Liver (tissue), 9 donors: Measurements from ENCODE around the gene BPIFB3. TPM values are rescaled to one million over a fixed set of nuclear protein-coding genes. Genes with fewer than 3 reads are reported as not detected.

Source experiments
- DNase-seq: peaks from one replicate; pipeline ENCODE4 v3.0.0-alpha.2; 2017; ENCODE audit warnings: low spot score
- H3K27ac ChIP-seq, 2 donors: one replicate each; pipeline ENCODE4 v1.7.0; 2013; ENCODE audit warnings: inconsistent platforms in 2 of 2, low read length in 2 of 2, control low read depth in 1 of 2, low read depth in 1 of 2, mild to moderate bottlenecking in 1 of 2
- H3K27me3 ChIP-seq, 4 donors: one replicate each; pipeline versions ENCODE4 v1.6.1 to v1.7.0; 2013; ENCODE audit warnings: low read length in 3 of 4, inconsistent platforms in 1 of 4, mild to moderate bottlenecking in 1 of 4, moderate library complexity in 1 of 4; ENCODE audit not compliant: control insufficient read depth in 4 of 4, insufficient read depth in 4 of 4
- H3K36me3 ChIP-seq, 4 donors: one replicate each; pipeline versions ENCODE4 v1.6.1 to v1.7.0; 2013; ENCODE audit warnings: low read length in 3 of 4, mild to moderate bottlenecking in 3 of 4, low read depth in 1 of 4, moderate library complexity in 1 of 4; ENCODE audit not compliant: control insufficient read depth in 4 of 4, insufficient read depth in 3 of 4
- H3K4me1 ChIP-seq, 4 donors: one replicate each; pipeline versions ENCODE4 v1.6.1 to v1.7.0; 2013; ENCODE audit warnings: low read length in 3 of 4, mild to moderate bottlenecking in 3 of 4, moderate library complexity in 1 of 4; ENCODE audit not compliant: control insufficient read depth in 4 of 4, insufficient read depth in 4 of 4
- H3K4me3 ChIP-seq, 3 donors: one replicate each; pipeline versions ENCODE4 v1.6.1 to v1.7.0; 2013; ENCODE audit warnings: low read length in 3 of 3, control low read depth in 1 of 3, low read depth in 1 of 3, mild to moderate bottlenecking in 1 of 3
- H3K9ac ChIP-seq, 2 donors: one replicate each; pipeline ENCODE4 v1.7.0; 2013; ENCODE audit warnings: low read length in 2 of 2, mild to moderate bottlenecking in 2 of 2, moderate library complexity in 2 of 2, control low read depth in 1 of 2, low read depth in 1 of 2
- H3K9me3 ChIP-seq, 4 donors: one replicate each; pipeline versions ENCODE4 v1.6.1 to v1.7.0; 2013; ENCODE audit warnings: low read length in 3 of 4; ENCODE audit not compliant: control insufficient read depth in 4 of 4
- EGR1 ChIP-seq, 2 donors: IDR thresholded peaks; 2 replicates each; pipeline ENCODE4 v1.6.1; 2016 to 2018; ENCODE audit warnings: antibody characterized with exemption in 2 of 2, low read depth in 2 of 2
- FOXA1 ChIP-seq: IDR thresholded peaks from 2 replicates; pipeline ENCODE4 v1.6.1; 2016; ENCODE audit warnings: antibody characterized with exemption
- FOXA2 ChIP-seq: IDR thresholded peaks from 2 replicates; pipeline ENCODE4 v1.6.1; 2016; ENCODE audit warnings: antibody characterized with exemption
- GABPA ChIP-seq, 2 donors: IDR thresholded peaks in 1 of 2; conservative IDR thresholded peaks in 1 of 2; 2 replicates each; pipeline ENCODE4 v1.6.1; 2016; ENCODE audit warnings: antibody characterized with exemption in 2 of 2, mild to moderate bottlenecking in 1 of 2, moderate library complexity in 1 of 2
- HNF4G ChIP-seq: IDR thresholded peaks from 2 replicates; pipeline ENCODE4 v1.6.1; 2016; ENCODE audit warnings: antibody characterized with exemption
- JUND ChIP-seq, 2 donors: IDR thresholded peaks; 2 replicates each; pipeline ENCODE4 v1.6.1; 2016; ENCODE audit warnings: antibody characterized with exemption in 2 of 2
- NR2F2 ChIP-seq: IDR thresholded peaks from 2 replicates; pipeline ENCODE4 v1.6.1; 2016; ENCODE audit warnings: antibody characterized with exemption
- RAD21 ChIP-seq, 2 donors: IDR thresholded peaks; 2 replicates each; pipeline ENCODE4 v1.6.1; 2016; ENCODE audit warnings: antibody characterized with exemption in 2 of 2, mild to moderate bottlenecking in 2 of 2
- RXRA ChIP-seq, 2 donors: IDR thresholded peaks; 2 replicates each; pipeline ENCODE4 v1.6.1; 2017 to 2018; ENCODE audit warnings: antibody characterized with exemption in 2 of 2, mild to moderate bottlenecking in 1 of 2
- SP1 ChIP-seq: IDR thresholded peaks from 2 replicates; pipeline ENCODE4 v1.6.1; 2018; ENCODE audit warnings: antibody characterized with exemption, mild to moderate bottlenecking
- TAF1 ChIP-seq: conservative IDR thresholded peaks from 2 replicates; pipeline ENCODE4 v1.6.1; 2016; ENCODE audit warnings: antibody characterized with exemption, mild to moderate bottlenecking
- YY1 ChIP-seq: IDR thresholded peaks from 2 replicates; pipeline ENCODE4 v1.6.1; 2016; ENCODE audit warnings: antibody characterized with exemption, mild to moderate bottlenecking
- WGBS: extraction: QIAGEN DNeasy Blood & Tissue Kit; methylation state at CpG from one replicate; pipeline ENCODE4 v1.1.7; 2013; 5-methylcytosine and 5-hydroxymethylcytosine counted together
- polyA plus RNA-seq, 2 donors: library from polyadenylated mRNA; stranded (reverse) in 1 of 2; unstranded in 1 of 2; fragments of 200-250 nt in 1 of 2; fragments of >200 nt in 1 of 2; fragmentation: Nextera tagmentation in 1 of 2; extraction: Ambion mirVana in 1 of 2; gene quantifications; one replicate each; pipeline versions ENCODE4 v1.2.1 to v1.2.3, GENCODE V29; 2013 to 2015
- total RNA-seq, 2 donors: library from RNA; depleted of rRNA; stranded (reverse); fragments of >200 nt; gene quantifications; one replicate each; pipeline ENCODE4 v1.2.3, GENCODE V29; 2014
- TF ChIP-seq, protein P1 (sequence below): IDR thresholded peaks from 2 replicates; pipeline ENCODE4 v1.6.1; 2016; ENCODE audit warnings: antibody characterized with exemption
- TF ChIP-seq, protein P2 (sequence below): fragments of 150-350 bp; IDR thresholded peaks from 2 replicates; pipeline ENCODE4 v1.5.1; 2017; ENCODE audit warnings: improper control_type of control experiment, low read depth, low read length; ENCODE audit not compliant: missing input control
- TF ChIP-seq, protein P3 (sequence below): IDR thresholded peaks from 2 replicates; pipeline ENCODE4 v1.6.1; 2016; ENCODE audit warnings: antibody characterized with exemption, mild to moderate bottlenecking
- TF ChIP-seq, protein P4 (sequence below): IDR thresholded peaks from 2 replicates; pipeline ENCODE4 v1.6.1; 2016; ENCODE audit warnings: antibody characterized with exemption
- TF ChIP-seq, protein P5 (sequence below): IDR thresholded peaks from 2 replicates; pipeline ENCODE4 v1.6.1; 2016; ENCODE audit warnings: antibody characterized with exemption
- donor health status: healthy.
- donor health status: healthy.
- donor health status: healthy.
- donor health status: healthy.
- donor health status: healthy.

Gene BPIFB3
- total and polyA plus RNA-seq, 4 donors = not detected

DNA sequence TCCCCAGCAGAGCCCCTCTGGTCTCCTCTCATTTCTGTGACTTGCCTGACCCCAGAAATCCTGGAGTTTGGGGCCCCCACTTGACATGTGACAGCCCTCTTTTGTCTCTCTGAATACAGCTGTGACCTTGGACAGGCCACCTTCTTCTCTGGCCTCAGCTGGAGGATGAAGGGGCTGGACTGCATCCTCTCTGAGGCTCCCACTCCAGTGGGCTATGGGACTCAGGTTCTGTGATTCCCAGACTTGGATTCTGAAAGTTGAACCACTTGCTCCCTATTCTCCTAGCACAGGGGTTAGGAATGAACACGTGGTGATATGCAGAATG is 9.1 kb downstream of the BPIFB3 start:
- Histone ChIP-seq H3K9ac (no peak overlapping the region), H3K4me3 (no peak overlapping the region), H3K36me3 (no peaks in the 10 kb centered on the region), H3K9me3 (no peaks in the 10 kb centered on the region), H3K4me1 (no peaks in the 10 kb centered on the region), H3K27me3 (no peaks in the 10 kb centered on the region), H3K27ac (no peak overlapping the region)
- no peak for DNase-seq
- WGBS = 83% methylated on average over 1 of the region's 1 CpG
- TF ChIP-seq RAD21 (IDR thresholded peaks at IDR 0.05) = no peak
- no peak for TF ChIP-seq SP1
- TF ChIP-seq EGR1 (IDR thresholded peaks at IDR 0.05; ENCODE audit: low read depth in 2 of 2) = no peak
- TF ChIP-seq YY1 = no peak
- no peak for TF ChIP-seq NR2F2
- no peak for TF ChIP-seq FOXA1
- TF ChIP-seq FOXA2 = no peak
- TF ChIP-seq GABPA (IDR thresholded peaks at IDR 0.05 in 1 of 2, conservative IDR thresholded peaks at IDR 0.05 in 1 of 2) = no peak
- no peak for TF ChIP-seq JUND (IDR thresholded peaks at IDR 0.05)
- TF ChIP-seq, protein P1, sequence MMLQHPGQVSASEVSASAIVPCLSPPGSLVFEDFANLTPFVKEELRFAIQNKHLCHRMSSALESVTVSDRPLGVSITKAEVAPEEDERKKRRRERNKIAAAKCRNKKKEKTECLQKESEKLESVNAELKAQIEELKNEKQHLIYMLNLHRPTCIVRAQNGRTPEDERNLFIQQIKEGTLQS = no peak
- TF ChIP-seq, protein P2, sequence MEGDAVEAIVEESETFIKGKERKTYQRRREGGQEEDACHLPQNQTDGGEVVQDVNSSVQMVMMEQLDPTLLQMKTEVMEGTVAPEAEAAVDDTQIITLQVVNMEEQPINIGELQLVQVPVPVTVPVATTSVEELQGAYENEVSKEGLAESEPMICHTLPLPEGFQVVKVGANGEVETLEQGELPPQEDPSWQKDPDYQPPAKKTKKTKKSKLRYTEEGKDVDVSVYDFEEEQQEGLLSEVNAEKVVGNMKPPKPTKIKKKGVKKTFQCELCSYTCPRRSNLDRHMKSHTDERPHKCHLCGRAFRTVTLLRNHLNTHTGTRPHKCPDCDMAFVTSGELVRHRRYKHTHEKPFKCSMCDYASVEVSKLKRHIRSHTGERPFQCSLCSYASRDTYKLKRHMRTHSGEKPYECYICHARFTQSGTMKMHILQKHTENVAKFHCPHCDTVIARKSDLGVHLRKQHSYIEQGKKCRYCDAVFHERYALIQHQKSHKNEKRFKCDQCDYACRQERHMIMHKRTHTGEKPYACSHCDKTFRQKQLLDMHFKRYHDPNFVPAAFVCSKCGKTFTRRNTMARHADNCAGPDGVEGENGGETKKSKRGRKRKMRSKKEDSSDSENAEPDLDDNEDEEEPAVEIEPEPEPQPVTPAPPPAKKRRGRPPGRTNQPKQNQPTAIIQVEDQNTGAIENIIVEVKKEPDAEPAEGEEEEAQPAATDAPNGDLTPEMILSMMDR = no peak
- TF ChIP-seq, protein P3, sequence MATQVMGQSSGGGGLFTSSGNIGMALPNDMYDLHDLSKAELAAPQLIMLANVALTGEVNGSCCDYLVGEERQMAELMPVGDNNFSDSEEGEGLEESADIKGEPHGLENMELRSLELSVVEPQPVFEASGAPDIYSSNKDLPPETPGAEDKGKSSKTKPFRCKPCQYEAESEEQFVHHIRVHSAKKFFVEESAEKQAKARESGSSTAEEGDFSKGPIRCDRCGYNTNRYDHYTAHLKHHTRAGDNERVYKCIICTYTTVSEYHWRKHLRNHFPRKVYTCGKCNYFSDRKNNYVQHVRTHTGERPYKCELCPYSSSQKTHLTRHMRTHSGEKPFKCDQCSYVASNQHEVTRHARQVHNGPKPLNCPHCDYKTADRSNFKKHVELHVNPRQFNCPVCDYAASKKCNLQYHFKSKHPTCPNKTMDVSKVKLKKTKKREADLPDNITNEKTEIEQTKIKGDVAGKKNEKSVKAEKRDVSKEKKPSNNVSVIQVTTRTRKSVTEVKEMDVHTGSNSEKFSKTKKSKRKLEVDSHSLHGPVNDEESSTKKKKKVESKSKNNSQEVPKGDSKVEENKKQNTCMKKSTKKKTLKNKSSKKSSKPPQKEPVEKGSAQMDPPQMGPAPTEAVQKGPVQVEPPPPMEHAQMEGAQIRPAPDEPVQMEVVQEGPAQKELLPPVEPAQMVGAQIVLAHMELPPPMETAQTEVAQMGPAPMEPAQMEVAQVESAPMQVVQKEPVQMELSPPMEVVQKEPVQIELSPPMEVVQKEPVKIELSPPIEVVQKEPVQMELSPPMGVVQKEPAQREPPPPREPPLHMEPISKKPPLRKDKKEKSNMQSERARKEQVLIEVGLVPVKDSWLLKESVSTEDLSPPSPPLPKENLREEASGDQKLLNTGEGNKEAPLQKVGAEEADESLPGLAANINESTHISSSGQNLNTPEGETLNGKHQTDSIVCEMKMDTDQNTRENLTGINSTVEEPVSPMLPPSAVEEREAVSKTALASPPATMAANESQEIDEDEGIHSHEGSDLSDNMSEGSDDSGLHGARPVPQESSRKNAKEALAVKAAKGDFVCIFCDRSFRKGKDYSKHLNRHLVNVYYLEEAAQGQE = no peak
- TF ChIP-seq, protein P4, sequence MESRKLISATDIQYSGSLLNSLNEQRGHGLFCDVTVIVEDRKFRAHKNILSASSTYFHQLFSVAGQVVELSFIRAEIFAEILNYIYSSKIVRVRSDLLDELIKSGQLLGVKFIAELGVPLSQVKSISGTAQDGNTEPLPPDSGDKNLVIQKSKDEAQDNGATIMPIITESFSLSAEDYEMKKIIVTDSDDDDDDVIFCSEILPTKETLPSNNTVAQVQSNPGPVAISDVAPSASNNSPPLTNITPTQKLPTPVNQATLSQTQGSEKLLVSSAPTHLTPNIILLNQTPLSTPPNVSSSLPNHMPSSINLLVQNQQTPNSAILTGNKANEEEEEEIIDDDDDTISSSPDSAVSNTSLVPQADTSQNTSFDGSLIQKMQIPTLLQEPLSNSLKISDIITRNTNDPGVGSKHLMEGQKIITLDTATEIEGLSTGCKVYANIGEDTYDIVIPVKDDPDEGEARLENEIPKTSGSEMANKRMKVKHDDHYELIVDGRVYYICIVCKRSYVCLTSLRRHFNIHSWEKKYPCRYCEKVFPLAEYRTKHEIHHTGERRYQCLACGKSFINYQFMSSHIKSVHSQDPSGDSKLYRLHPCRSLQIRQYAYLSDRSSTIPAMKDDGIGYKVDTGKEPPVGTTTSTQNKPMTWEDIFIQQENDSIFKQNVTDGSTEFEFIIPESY = no peak

DNA sequence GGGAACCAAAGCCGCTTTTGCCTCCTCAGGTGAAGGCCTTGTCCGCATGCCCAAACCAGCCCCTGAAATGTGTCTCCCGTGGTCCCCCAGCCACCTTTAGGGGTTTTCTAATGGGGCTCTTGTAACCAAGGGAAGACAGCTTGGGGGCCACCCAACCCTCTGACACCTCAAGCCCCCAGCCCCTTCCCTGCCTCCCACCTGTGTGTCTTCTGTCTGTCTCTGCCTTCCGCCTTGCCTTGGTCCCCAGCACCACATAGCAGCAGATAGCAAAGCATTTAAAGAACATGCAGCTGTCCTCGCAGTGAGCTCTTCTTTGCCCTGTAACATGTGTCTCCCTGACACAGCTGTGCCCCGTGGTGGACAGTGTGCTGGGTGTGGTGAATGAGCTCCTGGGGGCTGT is 9.6 kb downstream of the BPIFB3 start:
- WGBS = 94% methylated on average over 6 of the region's 6 CpGs
- H3K9ac ChIP-seq = no peak overlapping the region
- TF ChIP-seq YY1 = no peak
- no peak for TF ChIP-seq NR2F2
- no peak for TF ChIP-seq RAD21 (IDR thresholded peaks at IDR 0.05)
- TF ChIP-seq EGR1 (IDR thresholded peaks at IDR 0.05; ENCODE audit: low read depth in 2 of 2) = no peak
- TF ChIP-seq RXRA (IDR thresholded peaks at IDR 0.05) = no peak
- TF ChIP-seq, protein P1 = no peak
- TF ChIP-seq FOXA2 = no peak
- no peak for TF ChIP-seq TAF1
- no peak for TF ChIP-seq HNF4G
- no peak for TF ChIP-seq GABPA (IDR thresholded peaks at IDR 0.05 in 1 of 2, conservative IDR thresholded peaks at IDR 0.05 in 1 of 2)
- TF ChIP-seq JUND (IDR thresholded peaks at IDR 0.05) = no peak
- TF ChIP-seq, protein P2 = no peak
- TF ChIP-seq, protein P4 = no peak
- no peak for TF ChIP-seq FOXA1
- TF ChIP-seq SP1 = no peak
- TF ChIP-seq, protein P5, sequence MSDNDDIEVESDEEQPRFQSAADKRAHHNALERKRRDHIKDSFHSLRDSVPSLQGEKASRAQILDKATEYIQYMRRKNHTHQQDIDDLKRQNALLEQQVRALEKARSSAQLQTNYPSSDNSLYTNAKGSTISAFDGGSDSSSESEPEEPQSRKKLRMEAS = no peak

More for the DNA sequence above, 9.6 kb downstream of the BPIFB3 start:
- Histone ChIP-seq H3K27ac (no peak overlapping the region), H3K4me3 (no peak overlapping the region), H3K4me1 (no peaks in the 10 kb centered on the region), H3K36me3 (no peaks in the 10 kb centered on the region), H3K27me3 (no peaks in the 10 kb centered on the region), H3K9me3 (no peaks in the 10 kb centered on the region)
- no peak for DNase-seq
